ENCODE data around the gene FRMD3.

GRCh38 chr9:83196946-83197345, 341.3 kb downstream of the FRMD3 start:
- TF ChIP-seq REST (IDR thresholded peaks at IDR 0.05; ENCODE audit: insufficient read depth in 1 of 2, low read depth in 2 of 2, low read length in 1 of 2) (no peak), CTCF (IDR thresholded peaks at IDR 0.05) (no peak)

All from Panc1 (cell line).